ENCODE results near the gene NCAPD3. TPM values are rescaled to one million over a fixed set of nuclear protein-coding genes. Genes with fewer than 3 reads are reported as not detected.

Gene NCAPD3
- total RNA-seq, 1 donor from 2014 or later: 17.2 TPM

DNA sequence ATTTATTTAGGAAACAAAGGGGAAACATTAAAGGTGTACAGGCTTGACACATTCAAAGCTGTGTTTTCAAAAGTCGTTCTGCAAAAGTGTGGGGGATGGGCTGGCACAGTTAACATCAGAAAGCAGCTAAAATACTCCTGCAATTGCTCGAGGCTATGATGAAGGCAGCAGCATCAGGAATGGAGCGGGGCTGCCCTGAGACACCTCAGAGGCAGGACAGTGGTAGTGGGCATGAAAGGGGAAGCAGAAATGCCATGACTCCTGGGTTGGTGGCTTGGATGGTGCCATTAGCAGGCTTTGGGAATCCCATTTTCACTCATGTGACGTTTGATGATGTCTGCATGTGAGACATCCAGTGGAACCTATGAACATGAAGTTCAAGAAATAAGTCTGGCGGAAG is 646 bp downstream of the NCAPD3 start:
- Histone ChIP-seq H3K36me3 (peaks cover 19% of the 10 kb centered on the region), H3K27ac (replicated peaks) (no peak overlapping the region), H3K4me1 (peaks cover 45% of the 10 kb centered on the region), H3K4me3 (peak overlapping the region; percentile 89), H3K9me3 (replicated peaks) (no peaks in the 10 kb centered on the region), H3K27me3 (ENCODE audit: low read depth) (no peaks in the 10 kb centered on the region)
- no peak for DNase-seq
- intact Hi-C loops (cut with micrococcal nuclease): no loop called here
- TF ChIP-seq, protein P1, sequence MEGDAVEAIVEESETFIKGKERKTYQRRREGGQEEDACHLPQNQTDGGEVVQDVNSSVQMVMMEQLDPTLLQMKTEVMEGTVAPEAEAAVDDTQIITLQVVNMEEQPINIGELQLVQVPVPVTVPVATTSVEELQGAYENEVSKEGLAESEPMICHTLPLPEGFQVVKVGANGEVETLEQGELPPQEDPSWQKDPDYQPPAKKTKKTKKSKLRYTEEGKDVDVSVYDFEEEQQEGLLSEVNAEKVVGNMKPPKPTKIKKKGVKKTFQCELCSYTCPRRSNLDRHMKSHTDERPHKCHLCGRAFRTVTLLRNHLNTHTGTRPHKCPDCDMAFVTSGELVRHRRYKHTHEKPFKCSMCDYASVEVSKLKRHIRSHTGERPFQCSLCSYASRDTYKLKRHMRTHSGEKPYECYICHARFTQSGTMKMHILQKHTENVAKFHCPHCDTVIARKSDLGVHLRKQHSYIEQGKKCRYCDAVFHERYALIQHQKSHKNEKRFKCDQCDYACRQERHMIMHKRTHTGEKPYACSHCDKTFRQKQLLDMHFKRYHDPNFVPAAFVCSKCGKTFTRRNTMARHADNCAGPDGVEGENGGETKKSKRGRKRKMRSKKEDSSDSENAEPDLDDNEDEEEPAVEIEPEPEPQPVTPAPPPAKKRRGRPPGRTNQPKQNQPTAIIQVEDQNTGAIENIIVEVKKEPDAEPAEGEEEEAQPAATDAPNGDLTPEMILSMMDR (IDR thresholded peaks at IDR 0.05; ENCODE audit: borderline replicate concordance): no peak

DNA sequence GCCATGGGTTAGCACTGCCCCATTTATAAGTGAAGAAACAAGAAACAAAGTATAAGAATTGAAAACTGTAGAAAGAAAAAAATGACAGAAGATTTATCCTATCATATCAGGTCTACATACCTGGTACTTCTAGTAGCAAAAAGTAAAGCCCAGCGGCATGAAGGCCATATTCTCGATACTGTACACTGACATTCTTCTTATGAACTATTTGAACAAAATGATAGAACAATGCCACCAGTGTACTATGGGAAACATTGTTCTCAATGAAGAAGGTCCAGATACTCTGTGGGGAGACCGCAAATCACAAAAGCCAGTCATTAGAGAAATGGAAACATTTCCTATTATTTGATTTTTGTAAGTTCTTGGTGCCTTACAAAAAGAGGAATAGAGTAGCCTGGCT is 7.0 kb downstream of the NCAPD3 start:
- H3K4me1 ChIP-seq: no peaks in the 10 kb centered on the region
- DNase-seq: no peak
- no peaks in the 10 kb centered on the region for H3K9me3 ChIP-seq (replicated peaks)
- peaks cover 47% of the 10 kb centered on the region for H3K36me3 ChIP-seq
- TF ChIP-seq, protein P1 (IDR thresholded peaks at IDR 0.05; ENCODE audit: borderline replicate concordance): no peak
- no peak overlapping the region for H3K4me3 ChIP-seq
- H3K27me3 ChIP-seq (ENCODE audit: low read depth): no peaks in the 10 kb centered on the region
- intact Hi-C loops (cut with micrococcal nuclease): no loop called here
- no peak overlapping the region for H3K27ac ChIP-seq (replicated peaks)

DNA sequence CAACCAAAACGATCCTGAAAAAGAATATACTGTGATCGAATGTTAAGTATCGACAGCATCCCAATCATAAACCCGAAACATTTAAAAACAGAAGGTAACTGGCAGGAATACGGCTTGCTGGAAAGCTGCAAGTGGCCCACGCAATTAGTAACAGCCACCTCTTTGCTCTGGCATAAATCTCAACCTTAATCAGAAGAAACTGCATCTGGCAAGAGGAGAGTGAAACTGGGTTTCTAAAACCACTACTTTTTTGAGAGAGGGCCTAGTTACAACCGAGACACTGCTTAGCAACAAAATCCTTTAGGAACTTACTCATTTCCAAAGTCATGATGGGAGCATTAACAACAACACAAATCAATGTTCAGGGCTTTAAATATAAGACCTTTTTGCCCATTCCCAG is 7.9 kb downstream of the NCAPD3 start:
- peaks cover 47% of the 10 kb centered on the region for H3K36me3 ChIP-seq
- H3K27me3 ChIP-seq (ENCODE audit: low read depth): no peaks in the 10 kb centered on the region
- no peak overlapping the region for H3K27ac ChIP-seq (replicated peaks)
- no peaks in the 10 kb centered on the region for H3K4me1 ChIP-seq
- intact Hi-C loops (cut with micrococcal nuclease): no loop called here
- no peak overlapping the region for H3K4me3 ChIP-seq
- DNase-seq: no peak
- H3K9me3 ChIP-seq (replicated peaks): no peaks in the 10 kb centered on the region
- TF ChIP-seq, protein P1 (IDR thresholded peaks at IDR 0.05; ENCODE audit: borderline replicate concordance): no peak

DNA sequence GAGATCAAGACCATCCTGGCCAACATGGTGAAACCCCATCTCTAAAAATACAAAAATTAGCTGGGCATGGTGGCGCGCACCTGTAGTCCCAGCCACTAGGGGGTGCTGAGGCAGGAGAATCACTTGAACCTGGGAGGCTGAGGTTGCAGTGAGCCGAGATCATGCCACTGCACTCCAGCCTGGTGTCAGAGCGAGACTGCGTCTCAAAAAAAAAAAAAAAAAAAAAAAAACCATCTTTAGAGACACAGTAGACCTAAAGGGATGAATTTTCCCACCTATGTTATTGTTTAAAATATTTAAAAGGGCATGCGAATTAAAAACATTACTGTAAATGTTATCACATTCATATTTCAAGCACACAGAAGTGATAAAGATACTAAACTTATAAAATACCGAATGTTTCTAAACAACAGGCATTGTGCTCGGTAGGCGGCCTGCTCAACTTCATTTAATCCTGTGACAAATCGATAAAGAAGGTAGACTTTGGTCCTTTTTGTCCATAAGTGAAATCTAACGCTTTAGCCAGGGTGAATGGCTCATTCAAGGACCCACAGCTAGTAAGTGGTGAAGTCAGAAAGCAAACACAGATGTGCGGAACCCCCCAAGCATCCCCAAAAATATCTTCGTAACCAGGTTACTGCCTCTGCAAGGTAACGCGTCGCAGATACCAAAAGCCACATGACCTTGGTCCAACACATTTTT is 16.1 kb downstream of the NCAPD3 start:
- Histone ChIP-seq H3K9me3 (replicated peaks) (no peaks in the 10 kb centered on the region), H3K27me3 (ENCODE audit: low read depth) (no peaks in the 10 kb centered on the region), H3K4me1 (no peaks in the 10 kb centered on the region), H3K36me3 (peaks cover 64% of the 10 kb centered on the region), H3K4me3 (no peak overlapping the region), H3K27ac (replicated peaks) (no peak overlapping the region)
- TF ChIP-seq, protein P1 (IDR thresholded peaks at IDR 0.05; ENCODE audit: borderline replicate concordance): peak; percentile 80
- DNase-seq: peak; percentile 25
- intact Hi-C loops (cut with micrococcal nuclease): no loop called here

DNA sequence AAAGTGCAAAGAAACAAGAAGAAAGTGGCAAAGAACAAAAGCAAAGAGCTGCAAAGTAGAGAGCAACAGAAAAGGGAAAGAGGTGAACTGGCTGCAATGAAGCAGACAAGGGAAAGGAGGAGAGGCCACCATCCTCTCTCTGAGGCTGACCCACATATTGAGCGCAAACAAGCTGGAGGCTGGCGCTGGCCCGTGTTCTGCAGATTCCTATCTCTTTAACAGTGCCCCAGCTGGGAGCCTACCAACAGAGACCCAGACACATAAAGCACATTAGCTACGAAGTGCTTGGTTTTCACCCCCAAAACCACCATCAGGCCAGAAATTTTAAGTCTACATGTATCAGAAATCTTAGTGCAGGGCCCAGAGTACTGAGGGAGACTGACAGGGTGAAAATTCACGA is 17.6 kb downstream of the NCAPD3 start:
- intact Hi-C loops (cut with micrococcal nuclease): no loop called here
- no peaks in the 10 kb centered on the region for H3K9me3 ChIP-seq (replicated peaks)
- no peak overlapping the region for H3K27ac ChIP-seq (replicated peaks)
- no peak for DNase-seq
- H3K4me3 ChIP-seq: no peak overlapping the region
- TF ChIP-seq, protein P1 (IDR thresholded peaks at IDR 0.05; ENCODE audit: borderline replicate concordance): no peak
- no peaks in the 10 kb centered on the region for H3K27me3 ChIP-seq (ENCODE audit: low read depth)
- no peaks in the 10 kb centered on the region for H3K4me1 ChIP-seq
- peaks cover 79% of the 10 kb centered on the region for H3K36me3 ChIP-seq
